K562 (cell line): ENCODE results near the gene PGPEP1. TPM values are rescaled to one million over a fixed set of nuclear protein-coding genes. Genes with fewer than 3 reads are reported as not detected.

ENCODE experiments used
- DNMT1 ChIP-seq: fragments of 450-650 bp; IDR thresholded peaks from 2 replicates; pipeline ENCODE4 v1.6.1; 2016; ENCODE audit warnings: antibody characterized with exemption, mild to moderate bottlenecking
- NFRKB ChIP-seq: fragments of 450-650 bp; IDR thresholded peaks from 2 replicates; pipeline ENCODE4 v1.6.1; 2016; ENCODE audit warnings: low read depth
- NR0B1 ChIP-seq: fragments of 450-650 bp; IDR thresholded peaks from one replicate; pipeline ENCODE4 v1.6.1; 2018; ENCODE audit warnings: mild to moderate bottlenecking, moderate library complexity; ENCODE audit not compliant: partially characterized antibody
- YBX1 ChIP-seq: fragments of 450-650 bp; IDR thresholded peaks from 2 replicates; pipeline ENCODE4 v1.7.1; 2016; ENCODE audit warnings: mild to moderate bottlenecking
- YY1 ChIP-seq, 3 experiments: IDR thresholded peaks; 2 replicates each; pipeline ENCODE4 v1.6.1; 2011; ENCODE audit warnings: low read length in 2 of 3, mild to moderate bottlenecking in 2 of 3, moderate library complexity in 2 of 3, borderline replicate concordance in 1 of 3, control low read depth in 1 of 3, low read depth in 1 of 3; ENCODE audit not compliant: insufficient read depth in 3 of 3, insufficient replicate concordance in 2 of 3, control insufficient read depth in 1 of 3, insufficient read length in 1 of 3; ENCODE audit errors: extremely low read depth in 1 of 3
- ZNF239 ChIP-seq: fragments of 250-450 bp; sonication (Bioruptor Pico); IDR thresholded peaks from 2 replicates; pipeline ENCODE4 v1.4.0; 2020; ENCODE audit warnings: mild to moderate bottlenecking
- polyA plus RNA-seq, 8 experiments: library from polyadenylated mRNA; depleted of rRNA in 4 of 8; stranded (reverse) in 5 of 8; unstranded in 3 of 8; fragments of >200 nt; fragmentation: Nextera tagmentation in 2 of 8; fragmentation: Illumina TruSeq in 1 of 8; extraction: Ambion mirVana in 2 of 8; extraction: Trizol in 1 of 8; gene quantifications; 2 replicates each; pipeline versions ENCODE4 v1.2.1 to v1.2.3, GENCODE V29; 2011 to 2014; ENCODE audit warnings: inconsistent platforms in 1 of 8, missing spikeins in 1 of 8
- total RNA-seq, 7 experiments: library from RNA; depleted of rRNA in 6 of 7; stranded (reverse); fragments of >200 nt in 6 of 7; fragmentation: Illumina TruSeq in 2 of 7; extraction: Trizol in 2 of 7; gene quantifications; 2 replicates each; pipeline versions ENCODE4 v1.2.1 to v1.2.3, GENCODE V29; 2011 to 2021; ENCODE audit warnings: low replicate concordance in 1 of 7
- TF ChIP-seq, protein P1 (sequence below), 2 experiments: fragments of 450-650 bp; IDR thresholded peaks; 2 replicates each; pipeline ENCODE4 v1.6.1; 2016; ENCODE audit warnings: mild to moderate bottlenecking in 2 of 2, borderline replicate concordance in 1 of 2, low read depth in 1 of 2, moderate library complexity in 1 of 2
- TF ChIP-seq, protein P2 (sequence below): fragments of 450-650 bp; IDR thresholded peaks from 2 replicates; pipeline ENCODE4 v1.6.1; 2017; ENCODE audit warnings: antibody characterized with exemption, mild to moderate bottlenecking
- TF ChIP-seq, protein P3 (sequence below): sonication (generic); IDR thresholded peaks from 2 replicates; pipeline ENCODE4 v1.6.1; 2016

PGPEP1 gene
- total and polyA plus RNA-seq, 9 of the 15 experiments (the other 6 are each of a cell fraction or from before 2014, with no cell fraction given) = 10.0 to 69.6 (median 33.5) TPM

DNA sequence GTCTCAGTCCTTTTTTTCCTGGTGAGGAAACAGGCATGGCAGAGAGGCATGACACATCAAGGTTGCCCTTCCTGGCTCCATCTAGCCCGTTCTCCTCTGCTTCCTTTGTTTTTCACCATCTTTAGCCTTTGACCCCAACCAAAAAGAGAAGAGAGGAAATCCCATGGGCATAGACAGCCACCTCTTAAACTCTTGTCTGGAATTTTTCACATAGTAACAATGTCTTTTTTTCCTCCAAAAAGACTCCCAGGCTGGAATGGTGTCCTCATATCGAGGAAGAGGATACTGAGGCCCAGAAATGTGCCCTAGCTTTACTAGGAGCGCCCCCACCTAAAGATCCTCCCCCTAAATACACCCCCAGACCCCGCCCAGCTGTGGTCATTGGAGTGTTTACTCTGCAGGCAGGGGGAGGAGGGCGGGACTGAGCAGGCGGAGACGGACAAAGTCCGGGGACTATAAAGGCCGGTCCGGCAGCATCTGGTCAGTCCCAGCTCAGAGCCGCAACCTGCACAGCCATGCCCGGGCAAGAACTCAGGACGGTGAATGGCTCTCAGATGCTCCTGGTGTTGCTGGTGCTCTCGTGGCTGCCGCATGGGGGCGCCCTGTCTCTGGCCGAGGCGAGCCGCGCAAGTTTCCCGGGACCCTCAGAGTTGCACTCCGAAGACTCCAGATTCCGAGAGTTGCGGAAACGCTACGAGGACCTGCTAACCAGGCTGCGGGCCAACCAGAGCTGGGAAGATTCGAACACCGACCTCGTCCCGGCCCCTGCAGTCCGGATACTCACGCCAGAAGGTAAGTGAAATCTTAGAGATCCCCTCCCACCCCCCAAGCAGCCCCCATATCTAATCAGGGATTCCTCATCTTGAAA, 45.5 kb downstream of the PGPEP1 start, which contains the start of gene GDF15 (continued):
- TF ChIP-seq, protein P1, sequence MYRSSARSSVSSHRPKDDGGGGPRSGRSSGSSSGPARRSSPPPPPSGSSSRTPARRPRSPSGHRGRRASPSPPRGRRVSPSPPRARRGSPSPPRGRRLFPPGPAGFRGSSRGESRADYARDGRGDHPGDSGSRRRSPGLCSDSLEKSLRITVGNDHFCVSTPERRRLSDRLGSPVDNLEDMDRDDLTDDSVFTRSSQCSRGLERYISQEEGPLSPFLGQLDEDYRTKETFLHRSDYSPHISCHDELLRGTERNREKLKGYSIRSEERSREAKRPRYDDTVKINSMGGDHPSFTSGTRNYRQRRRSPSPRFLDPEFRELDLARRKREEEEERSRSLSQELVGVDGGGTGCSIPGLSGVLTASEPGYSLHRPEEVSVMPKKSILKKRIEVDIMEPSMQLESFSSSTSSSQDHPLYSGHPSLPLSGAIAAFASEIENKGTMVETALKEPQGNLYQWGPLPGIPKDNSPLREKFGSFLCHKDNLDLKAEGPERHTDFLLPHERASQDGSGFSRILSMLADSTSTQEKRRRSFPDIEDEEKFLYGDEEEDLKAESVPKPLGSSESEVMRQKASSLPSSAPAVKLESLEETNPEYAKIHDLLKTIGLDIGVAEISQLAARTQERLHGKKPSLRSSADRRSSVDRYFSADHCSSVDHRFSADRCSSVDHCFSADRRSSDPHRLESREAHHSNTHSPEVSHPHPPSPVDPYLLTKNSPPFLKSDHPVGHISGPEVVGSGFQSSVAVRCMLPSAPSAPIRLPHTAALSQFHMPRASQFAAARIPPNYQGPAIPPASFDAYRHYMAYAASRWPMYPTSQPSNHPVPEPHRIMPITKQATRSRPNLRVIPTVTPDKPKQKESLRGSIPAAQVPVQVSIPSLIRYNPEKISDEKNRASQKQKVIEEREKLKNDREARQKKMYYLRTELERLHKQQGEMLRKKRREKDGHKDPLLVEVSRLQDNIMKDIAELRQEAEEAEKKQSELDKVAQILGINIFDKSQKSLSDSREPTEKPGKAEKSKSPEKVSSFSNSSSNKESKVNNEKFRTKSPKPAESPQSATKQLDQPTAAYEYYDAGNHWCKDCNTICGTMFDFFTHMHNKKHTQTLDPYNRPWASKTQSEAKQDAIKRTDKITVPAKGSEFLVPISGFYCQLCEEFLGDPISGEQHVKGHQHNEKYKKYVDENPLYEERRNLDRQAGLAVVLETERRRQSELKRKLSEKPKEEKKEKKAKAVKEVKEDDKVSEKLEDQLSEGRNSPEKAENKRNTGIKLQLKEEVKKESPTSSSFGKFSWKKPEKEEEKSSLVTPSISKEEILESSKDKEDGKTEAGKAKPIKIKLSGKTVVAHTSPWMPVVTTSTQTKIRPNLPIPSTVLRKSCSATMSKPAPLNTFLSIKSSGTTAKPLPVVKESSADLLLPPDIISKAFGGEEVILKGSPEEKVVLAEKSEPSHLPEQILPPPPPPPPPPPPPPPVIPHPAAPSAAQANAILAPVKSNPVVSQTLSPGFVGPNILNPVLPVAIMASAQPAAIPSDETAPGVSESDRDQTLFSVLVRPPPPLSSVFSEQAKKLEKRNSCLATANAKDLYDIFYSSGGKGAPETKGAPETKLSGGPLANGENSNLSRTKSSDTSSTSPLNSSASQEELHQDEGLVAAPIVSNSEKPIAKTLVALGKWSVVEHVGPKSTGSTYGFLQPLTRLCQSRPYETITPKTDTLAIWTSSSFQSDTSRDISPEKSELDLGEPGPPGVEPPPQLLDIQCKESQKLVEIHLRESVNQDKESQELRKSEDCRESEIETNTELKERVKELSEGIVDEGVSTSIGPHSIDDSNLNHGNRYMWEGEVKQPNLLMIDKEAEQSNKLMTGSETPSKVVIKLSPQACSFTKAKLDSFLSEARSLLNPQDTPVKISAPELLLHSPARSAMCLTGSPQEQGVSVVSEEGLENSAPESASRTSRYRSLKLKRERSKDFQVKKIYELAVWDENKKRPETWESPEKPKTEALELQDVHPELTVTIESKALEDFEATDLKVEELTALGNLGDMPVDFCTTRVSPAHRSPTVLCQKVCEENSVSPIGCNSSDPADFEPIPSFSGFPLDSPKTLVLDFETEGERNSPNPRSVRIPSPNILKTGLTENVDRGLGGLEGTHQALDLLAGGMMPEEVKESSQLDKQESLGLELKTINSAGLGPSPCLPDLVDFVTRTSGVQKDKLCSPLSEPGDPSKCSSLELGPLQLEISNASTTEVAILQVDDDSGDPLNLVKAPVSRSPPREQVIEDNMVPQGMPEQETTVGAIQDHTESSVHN (IDR thresholded peaks at IDR 0.05; ENCODE audit: borderline replicate concordance in 1 of 2, low read depth in 1 of 2) = no peak
- peak in 2 of 3 experiments; percentile 59 to 73 for TF ChIP-seq YY1 (IDR thresholded peaks at IDR 0.05; ENCODE audit: borderline replicate concordance in 1 of 3, control insufficient read depth in 1 of 3, extremely low read depth in 1 of 3, insufficient read depth in 3 of 3, insufficient read length in 1 of 3, insufficient replicate concordance in 2 of 3, low read depth in 1 of 3, low read length in 2 of 3)
- TF ChIP-seq NFRKB = peak; percentile 24; the same call in 1 of the 2 replicates
- TF ChIP-seq, protein P2, sequence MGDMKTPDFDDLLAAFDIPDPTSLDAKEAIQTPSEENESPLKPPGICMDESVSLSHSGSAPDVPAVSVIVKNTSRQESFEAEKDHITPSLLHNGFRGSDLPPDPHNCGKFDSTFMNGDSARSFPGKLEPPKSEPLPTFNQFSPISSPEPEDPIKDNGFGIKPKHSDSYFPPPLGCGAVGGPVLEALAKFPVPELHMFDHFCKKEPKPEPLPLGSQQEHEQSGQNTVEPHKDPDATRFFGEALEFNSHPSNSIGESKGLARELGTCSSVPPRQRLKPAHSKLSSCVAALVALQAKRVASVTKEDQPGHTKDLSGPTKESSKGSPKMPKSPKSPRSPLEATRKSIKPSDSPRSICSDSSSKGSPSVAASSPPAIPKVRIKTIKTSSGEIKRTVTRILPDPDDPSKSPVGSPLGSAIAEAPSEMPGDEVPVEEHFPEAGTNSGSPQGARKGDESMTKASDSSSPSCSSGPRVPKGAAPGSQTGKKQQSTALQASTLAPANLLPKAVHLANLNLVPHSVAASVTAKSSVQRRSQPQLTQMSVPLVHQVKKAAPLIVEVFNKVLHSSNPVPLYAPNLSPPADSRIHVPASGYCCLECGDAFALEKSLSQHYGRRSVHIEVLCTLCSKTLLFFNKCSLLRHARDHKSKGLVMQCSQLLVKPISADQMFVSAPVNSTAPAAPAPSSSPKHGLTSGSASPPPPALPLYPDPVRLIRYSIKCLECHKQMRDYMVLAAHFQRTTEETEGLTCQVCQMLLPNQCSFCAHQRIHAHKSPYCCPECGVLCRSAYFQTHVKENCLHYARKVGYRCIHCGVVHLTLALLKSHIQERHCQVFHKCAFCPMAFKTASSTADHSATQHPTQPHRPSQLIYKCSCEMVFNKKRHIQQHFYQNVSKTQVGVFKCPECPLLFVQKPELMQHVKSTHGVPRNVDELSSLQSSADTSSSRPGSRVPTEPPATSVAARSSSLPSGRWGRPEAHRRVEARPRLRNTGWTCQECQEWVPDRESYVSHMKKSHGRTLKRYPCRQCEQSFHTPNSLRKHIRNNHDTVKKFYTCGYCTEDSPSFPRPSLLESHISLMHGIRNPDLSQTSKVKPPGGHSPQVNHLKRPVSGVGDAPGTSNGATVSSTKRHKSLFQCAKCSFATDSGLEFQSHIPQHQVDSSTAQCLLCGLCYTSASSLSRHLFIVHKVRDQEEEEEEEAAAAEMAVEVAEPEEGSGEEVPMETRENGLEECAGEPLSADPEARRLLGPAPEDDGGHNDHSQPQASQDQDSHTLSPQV = no peak; the same call in none of the 2 replicates
- TF ChIP-seq NR0B1 = no peak
- peak; percentile 54; the same call in 1 of the 2 replicates for TF ChIP-seq ZNF239 (CRISPR knock-in tag)
- no peak for TF ChIP-seq DNMT1
- TF ChIP-seq, protein P3, sequence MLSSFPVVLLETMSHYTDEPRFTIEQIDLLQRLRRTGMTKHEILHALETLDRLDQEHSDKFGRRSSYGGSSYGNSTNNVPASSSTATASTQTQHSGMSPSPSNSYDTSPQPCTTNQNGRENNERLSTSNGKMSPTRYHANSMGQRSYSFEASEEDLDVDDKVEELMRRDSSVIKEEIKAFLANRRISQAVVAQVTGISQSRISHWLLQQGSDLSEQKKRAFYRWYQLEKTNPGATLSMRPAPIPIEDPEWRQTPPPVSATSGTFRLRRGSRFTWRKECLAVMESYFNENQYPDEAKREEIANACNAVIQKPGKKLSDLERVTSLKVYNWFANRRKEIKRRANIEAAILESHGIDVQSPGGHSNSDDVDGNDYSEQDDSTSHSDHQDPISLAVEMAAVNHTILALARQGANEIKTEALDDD = no peak; the same call in none of the 2 replicates
- TF ChIP-seq YBX1 = no peak
